K562 (cell line): ENCODE measurements around the gene ANKRD34B. TPM values are rescaled to one million over a fixed set of nuclear protein-coding genes. Genes with fewer than 3 reads are reported as not detected.

Experiments
- ATAC-seq: fragments of 200-7000 bp; cut with Tn5 transposase; 3 replicates; pipeline ENCODE4 v1.9.1; 2020; ENCODE audit warnings: moderate library complexity
- BruUV-seq: library from RNA; stranded (reverse); fragments of 400-500 nt; replicated peaks from 2 replicates; lab custom pipeline; 2021; lab: Mats Ljungman, UMichigan
- CTCF ChIA-PET: fragments of 300-600 bp; formaldehyde crosslinking; extraction: SDS; loops from one replicate; lab custom pipeline; 2021; ENCODE audit warnings: low intra/inter-chr PET ratio; lab: Yijun Ruan, JAX
- POLR2A ChIA-PET: fragments of 300-600, 350-650 bp; sonication (Branson Sonifier 250); formaldehyde crosslinking; extraction: SDS; loops from one replicate; lab custom pipeline; 2021; ENCODE audit warnings: antibody characterized with exemption, inconsistent platforms; lab: Yijun Ruan, JAX
- DNase-seq, 4 experiments: peaks; one replicate each; pipeline versions ENCODE4 v3.0.0 to v3.0.0-alpha.2; 2011 to 2018; ENCODE audit warnings: low spot score in 3 of 4, mixed read lengths in 3 of 4; ENCODE audit errors: extremely low read depth in 1 of 4
- FAIRE-seq: peaks from 2 replicates; lab custom pipeline; 2011; peaks lifted over from hg19 to GRCh38; lab: Jason Lieb, UNC
- H2AFZ ChIP-seq: 2 replicates; pipeline ENCODE4 v1.6.0; 2011; ENCODE audit warnings: low read depth, low read length, control low read depth, inconsistent platforms
- H3K27ac ChIP-seq: fragments of 200-600 bp; 3 replicates; pipeline ENCODE4 v1.8.0; 2011; ENCODE audit warnings: low read depth, mild to moderate bottlenecking, control low read depth, inconsistent platforms, low read length, moderate library complexity, mixed read lengths; ENCODE audit errors: extremely low read depth
- H3K27me3 ChIP-seq, 2 experiments: fragments of 300-600 bp in 1 of 2; 2 replicates in 1 of 2; 3 replicates in 1 of 2; pipeline versions ENCODE4 v1.6.0 to v1.8.0; 2011; ENCODE audit warnings: inconsistent platforms in 2 of 2, low read length in 2 of 2, mild to moderate bottlenecking in 1 of 2, mixed read lengths in 1 of 2, moderate library complexity in 1 of 2; ENCODE audit not compliant: control insufficient read depth in 2 of 2, insufficient read depth in 2 of 2
- H3K36me3 ChIP-seq: fragments of 300-600 bp; 3 replicates; pipeline ENCODE4 v1.8.0; 2011; ENCODE audit warnings: mild to moderate bottlenecking, low read length, inconsistent platforms; ENCODE audit not compliant: control insufficient read depth, insufficient read depth
- H3K4me1 ChIP-seq, 2 experiments: fragments of 200-600 bp in 1 of 2; replicated peaks in 1 of 2; 2 replicates in 1 of 2; 3 replicates in 1 of 2; pipeline versions ENCODE4 v1.5.1 to v1.8.0; 2011; ENCODE audit warnings: inconsistent platforms in 2 of 2, low read length in 2 of 2, mild to moderate bottlenecking in 1 of 2, mixed read lengths in 1 of 2, moderate library complexity in 1 of 2; ENCODE audit not compliant: control insufficient read depth in 2 of 2, insufficient read depth in 2 of 2
- H3K4me2 ChIP-seq: 2 replicates; pipeline ENCODE4 v1.6.1; 2011; ENCODE audit warnings: low read length, control low read depth, inconsistent platforms, mixed read lengths; ENCODE audit not compliant: insufficient read depth
- H3K4me3 ChIP-seq: fragments of 200-600 bp; sonication (generic), shearing (Covaris generic); 2 replicates; pipeline ENCODE4 v1.5.1; 2016; ENCODE audit warnings: control low read depth, inconsistent platforms
- H3K79me2 ChIP-seq: fragments of 200-600 bp; 3 replicates; pipeline ENCODE4 v1.8.0; 2011; ENCODE audit warnings: low read length, inconsistent platforms; ENCODE audit not compliant: control insufficient read depth, insufficient read depth
- H3K9ac ChIP-seq, 2 experiments: 2 replicates each; pipeline versions ENCODE4 v1.6.0 to v1.6.1; 2011; ENCODE audit warnings: low read depth in 2 of 2, low read length in 2 of 2, control low read depth in 1 of 2, inconsistent platforms in 1 of 2, mild to moderate bottlenecking in 1 of 2, mixed read lengths in 1 of 2; ENCODE audit not compliant: insufficient read depth in 1 of 2
- H3K9me1 ChIP-seq: one replicate; pipeline ENCODE4 v1.6.0; 2011; ENCODE audit warnings: inconsistent platforms, mild to moderate bottlenecking, low read length, moderate library complexity; ENCODE audit not compliant: control insufficient read depth, insufficient read depth
- H3K9me3 ChIP-seq: replicated peaks from 2 replicates; pipeline ENCODE4 v1.5.1; 2011; ENCODE audit warnings: low read depth, low read length, inconsistent platforms; ENCODE audit not compliant: control insufficient read depth, insufficient read depth
- H4K20me1 ChIP-seq: replicated peaks from 2 replicates; pipeline ENCODE4 v1.6.1; 2011; ENCODE audit warnings: low read length, inconsistent platforms, mixed read lengths; ENCODE audit not compliant: control insufficient read depth, insufficient read depth
- ATF3 ChIP-seq, 2 experiments: fragments of 450-650 bp in 1 of 2; sonication (generic) in 1 of 2; formaldehyde crosslinking in 1 of 2; IDR thresholded peaks in 1 of 2; conservative IDR thresholded peaks in 1 of 2; 2 replicates each; pipeline versions ENCODE4 v1.6.1 to v1.8.1; 2016 to 2023; ENCODE audit warnings: mild to moderate bottlenecking in 2 of 2, moderate library complexity in 2 of 2, inconsistent platforms in 1 of 2, missing genetic modification reagents in 1 of 2
- EZH2 ChIP-seq: IDR thresholded peaks from 2 replicates; pipeline ENCODE4 v1.6.1; 2012; ENCODE audit warnings: low read depth, mild to moderate bottlenecking, inconsistent platforms, low read length, borderline replicate concordance
- PBX2 ChIP-seq, 2 experiments: IDR thresholded peaks in 1 of 2; conservative IDR thresholded peaks in 1 of 2; 2 replicates each; pipeline ENCODE4 v1.6.1; 2016; ENCODE audit warnings: low read depth in 2 of 2, mild to moderate bottlenecking in 1 of 2, missing compliant biosample characterization in 1 of 2, missing genetic modification characterization in 1 of 2, moderate library complexity in 1 of 2
- POLR2AphosphoS2 ChIP-seq: IDR thresholded peaks from 2 replicates; pipeline ENCODE4 v1.6.1; 2012; ENCODE audit warnings: low read length, improper control_type of control experiment
- RCOR1 ChIP-seq, 2 experiments: IDR thresholded peaks; 2 replicates each; pipeline ENCODE4 v1.6.1; 2012; ENCODE audit warnings: low read depth in 2 of 2, low read length in 2 of 2, borderline replicate concordance in 1 of 2, improper control_type of control experiment in 1 of 2
- SMARCA5 ChIP-seq: fragments of 450-650 bp; IDR thresholded peaks from 2 replicates; pipeline ENCODE4 v1.6.1; 2016
- SMARCC2 ChIP-seq: fragments of 450-650 bp; IDR thresholded peaks from 2 replicates; pipeline ENCODE4 v1.6.1; 2017; ENCODE audit warnings: antibody characterized with exemption, moderate library complexity, mild to moderate bottlenecking, low read depth
- ZC3H4 ChIP-seq: sonication (generic); formaldehyde crosslinking; IDR thresholded peaks from 2 replicates; pipeline ENCODE4 v1.9.0; 2021; ENCODE audit warnings: missing genetic modification reagents, borderline replicate concordance
- ZNF324 ChIP-seq: fragments of 250-450 bp; sonication (Bioruptor Pico); IDR thresholded peaks from 2 replicates; pipeline ENCODE4 v1.4.0; 2020; ENCODE audit warnings: mild to moderate bottlenecking
- WGBS: fragments of 100-300 bp; shearing (Covaris generic); methylation state at CpG from one replicate; pipeline ENCODE4 v1.1.6; 2016; ENCODE audit warnings: low coverage, mixed read lengths; ENCODE audit not compliant: insufficient coverage; ENCODE audit errors: missing lambda C conversion rate; 5-methylcytosine and 5-hydroxymethylcytosine counted together
- in situ Hi-C: fragments of 300-500 bp; cut with MboI; formaldehyde crosslinking; loops from 4 replicates; pipeline ENCODE4 v1.15.0; 2018; ENCODE audit warnings: inconsistent platforms, mixed read lengths
- intact Hi-C: fragments of 100-400 bp; cut with micrococcal nuclease; formaldehyde crosslinking; loops from 2 replicates; pipeline ENCODE4 v1.14.2; 2022
- polyA plus RNA-seq, 8 experiments: library from polyadenylated mRNA; depleted of rRNA in 4 of 8; stranded (reverse) in 5 of 8; unstranded in 3 of 8; fragments of >200 nt; fragmentation: Nextera tagmentation in 2 of 8; fragmentation: Illumina TruSeq in 1 of 8; extraction: Ambion mirVana in 2 of 8; extraction: Trizol in 1 of 8; gene quantifications; 2 replicates each; pipeline versions ENCODE4 v1.2.1 to v1.2.3, GENCODE V29; 2011 to 2014; ENCODE audit warnings: inconsistent platforms in 1 of 8, missing spikeins in 1 of 8
- total RNA-seq, 7 experiments: library from RNA; depleted of rRNA in 6 of 7; stranded (reverse); fragments of >200 nt in 6 of 7; fragmentation: Illumina TruSeq in 2 of 7; extraction: Trizol in 2 of 7; gene quantifications; 2 replicates each; pipeline versions ENCODE4 v1.2.1 to v1.2.3, GENCODE V29; 2011 to 2021; ENCODE audit warnings: low replicate concordance in 1 of 7
- TF ChIP-seq, protein P1 (sequence below), 2 experiments: fragments of 450-650 bp; formaldehyde crosslinking in 1 of 2; IDR thresholded peaks; 2 replicates each; pipeline versions ENCODE4 v1.4.0 to v1.6.1; 2014 to 2020; ENCODE audit warnings: mild to moderate bottlenecking in 2 of 2, borderline replicate concordance in 1 of 2, low read depth in 1 of 2

The ANKRD34B gene
- total and polyA plus RNA-seq, 9 of the 15 experiments (the other 6 are each of a cell fraction or from before 2014, with no cell fraction given): not detected

GRCh38 chr5:80577707-80578106 lies 7.6 kb upstream of the ANKRD34B start:
- WGBS: 0% methylated on average over 5 of the region's 5 CpGs
- CTCF ChIA-PET: no interaction called here
- no peak overlapping the region for H2AFZ ChIP-seq
- TF ChIP-seq SMARCC2 (no peak), ATF3 (IDR thresholded peaks at IDR 0.05) (no peak), ATF3 (CRISPR knock-in tag; conservative IDR thresholded peaks at IDR 0.05) (no peak), ZNF324 (CRISPR knock-in tag) (no peak), EZH2 (no peak), POLR2AphosphoS2 (no peak), ZC3H4 (no peak), SMARCA5 (no peak), PBX2 (CRISPR knock-in tag; IDR thresholded peaks at IDR 0.05; ENCODE audit: low read depth) (no peak), PBX2 (tag; conservative IDR thresholded peaks at IDR 0.05; ENCODE audit: low read depth) (no peak), RCOR1 (IDR thresholded peaks at IDR 0.05; ENCODE audit: borderline replicate concordance in 1 of 2, low read depth in 2 of 2, low read length in 2 of 2) (no peak)
- TF ChIP-seq, protein P1, sequence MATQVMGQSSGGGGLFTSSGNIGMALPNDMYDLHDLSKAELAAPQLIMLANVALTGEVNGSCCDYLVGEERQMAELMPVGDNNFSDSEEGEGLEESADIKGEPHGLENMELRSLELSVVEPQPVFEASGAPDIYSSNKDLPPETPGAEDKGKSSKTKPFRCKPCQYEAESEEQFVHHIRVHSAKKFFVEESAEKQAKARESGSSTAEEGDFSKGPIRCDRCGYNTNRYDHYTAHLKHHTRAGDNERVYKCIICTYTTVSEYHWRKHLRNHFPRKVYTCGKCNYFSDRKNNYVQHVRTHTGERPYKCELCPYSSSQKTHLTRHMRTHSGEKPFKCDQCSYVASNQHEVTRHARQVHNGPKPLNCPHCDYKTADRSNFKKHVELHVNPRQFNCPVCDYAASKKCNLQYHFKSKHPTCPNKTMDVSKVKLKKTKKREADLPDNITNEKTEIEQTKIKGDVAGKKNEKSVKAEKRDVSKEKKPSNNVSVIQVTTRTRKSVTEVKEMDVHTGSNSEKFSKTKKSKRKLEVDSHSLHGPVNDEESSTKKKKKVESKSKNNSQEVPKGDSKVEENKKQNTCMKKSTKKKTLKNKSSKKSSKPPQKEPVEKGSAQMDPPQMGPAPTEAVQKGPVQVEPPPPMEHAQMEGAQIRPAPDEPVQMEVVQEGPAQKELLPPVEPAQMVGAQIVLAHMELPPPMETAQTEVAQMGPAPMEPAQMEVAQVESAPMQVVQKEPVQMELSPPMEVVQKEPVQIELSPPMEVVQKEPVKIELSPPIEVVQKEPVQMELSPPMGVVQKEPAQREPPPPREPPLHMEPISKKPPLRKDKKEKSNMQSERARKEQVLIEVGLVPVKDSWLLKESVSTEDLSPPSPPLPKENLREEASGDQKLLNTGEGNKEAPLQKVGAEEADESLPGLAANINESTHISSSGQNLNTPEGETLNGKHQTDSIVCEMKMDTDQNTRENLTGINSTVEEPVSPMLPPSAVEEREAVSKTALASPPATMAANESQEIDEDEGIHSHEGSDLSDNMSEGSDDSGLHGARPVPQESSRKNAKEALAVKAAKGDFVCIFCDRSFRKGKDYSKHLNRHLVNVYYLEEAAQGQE (IDR thresholded peaks at IDR 0.05; ENCODE audit: borderline replicate concordance): no peak
- TF ChIP-seq, protein P1 (CRISPR knock-in tag; IDR thresholded peaks at IDR 0.05; ENCODE audit: low read depth): no peak

More at GRCh38 chr5:80577707-80578106, 7.6 kb upstream of the ANKRD34B start:
- POLR2A ChIA-PET: no interaction called here
- in situ Hi-C loops: no loop called here
- no peaks in the 10 kb centered on the region for H3K9me3 ChIP-seq
- no peak overlapping the region for H3K27ac ChIP-seq
- H4K20me1 ChIP-seq: no peaks in the 10 kb centered on the region
- intact Hi-C loops: no loop called here
- FAIRE-seq (no peak), DNase-seq (no peak), ATAC-seq (no peak)
- H3K9me1 ChIP-seq: no peaks in the 10 kb centered on the region
- peaks cover 12 to 24% of the 10 kb centered on the region in 2 experiments; a peak in 4 of 5 replicates for H3K27me3 ChIP-seq
- no TSS peak for BruUV-seq
- H3K4me2 ChIP-seq: no peak overlapping the region
- H3K4me1 ChIP-seq: no peaks in the 10 kb centered on the region
- H3K36me3 ChIP-seq: no peaks in the 10 kb centered on the region
- no peak overlapping the region for H3K4me3 ChIP-seq
- no peaks in the 10 kb centered on the region for H3K79me2 ChIP-seq
- no peak overlapping the region for H3K9ac ChIP-seq
